GM18951 (cell line): ENCODE measurements around the gene ARL15.
"Not testable (repeated sequence)": the region's sequence is repeated elsewhere in the genome, so short reads cannot be mapped to it uniquely, and the experiment has no call there.

ENCODE experiments used
- POLR2A ChIP-seq: IDR thresholded peaks from 4 replicates; pipeline ENCODE4 v1.6.1; 2011; ENCODE audit warnings: mild to moderate bottlenecking; ENCODE audit not compliant: insufficient read length, insufficient read depth; ENCODE audit errors: extremely low read depth
- in situ Hi-C: fragments of 300-500 bp; cut with MboI; formaldehyde crosslinking; loops from one replicate; pipeline ENCODE4 v1.12.0; 2022; ENCODE audit warnings: low sequenced_read_pairs, mixed read lengths, inconsistent platforms; ENCODE audit not compliant: unreplicated experiment

ARL15 gene

DNA sequence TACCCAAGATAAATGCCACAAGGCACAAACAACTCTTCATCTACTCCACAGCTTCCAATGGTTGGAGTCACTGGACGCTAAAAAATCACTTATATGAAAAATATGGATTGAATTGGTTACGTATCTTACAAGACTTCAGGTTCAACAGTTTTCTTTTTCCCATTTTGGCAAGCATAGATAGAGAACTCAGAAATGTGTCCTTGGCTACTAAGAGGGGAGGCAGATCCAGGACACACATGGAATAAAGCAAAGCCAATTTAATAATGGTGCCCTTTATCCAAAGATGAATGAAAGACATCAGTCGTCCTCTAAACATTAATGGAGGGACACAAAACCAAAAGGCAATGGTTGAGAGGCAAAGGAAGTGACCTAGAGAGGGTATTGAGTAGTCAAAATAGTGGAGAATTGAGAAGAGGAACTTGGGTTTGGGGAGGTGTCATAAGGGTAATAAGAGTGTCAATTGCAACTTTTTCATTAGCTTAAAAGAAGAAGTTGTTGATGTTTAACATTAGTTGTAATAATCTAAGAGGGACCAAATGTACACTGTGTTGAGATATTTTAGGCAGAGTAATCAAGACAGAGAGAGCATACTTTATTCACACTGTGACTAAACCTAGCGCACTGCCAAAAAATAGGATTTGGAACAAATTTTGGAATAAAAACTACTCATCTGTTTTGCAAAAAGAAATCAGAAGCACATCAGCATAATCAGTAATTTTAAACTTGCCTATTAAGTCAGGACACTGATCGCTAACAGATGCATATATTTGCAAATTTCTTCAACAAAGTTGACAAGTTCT, 308.2 kb downstream of the ARL15 start:
- TF ChIP-seq POLR2A, result no peak
- in situ Hi-C loops, result no loop called here

DNA sequence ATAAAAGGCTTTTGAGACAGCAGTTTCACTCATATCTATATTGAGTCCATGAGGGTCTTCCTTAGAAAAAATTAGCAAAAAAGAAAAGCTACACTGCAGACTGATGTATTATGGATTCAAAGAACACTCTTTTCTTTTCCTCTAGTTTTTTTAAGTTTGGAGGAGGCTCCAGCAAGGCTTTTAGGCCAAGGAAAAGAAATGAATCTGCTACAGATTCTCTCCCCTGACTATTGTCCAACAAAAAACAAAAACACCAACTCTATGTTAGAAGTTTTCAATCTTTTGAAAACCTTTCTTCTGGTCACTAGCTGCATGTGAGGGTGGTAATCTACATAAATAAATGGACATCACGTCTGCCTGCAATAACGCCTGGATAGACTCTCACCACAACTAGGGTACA, 310.4 kb downstream of the ARL15 start:
- in situ Hi-C loops, result no loop called here
- TF ChIP-seq POLR2A, result no peak

DNA sequence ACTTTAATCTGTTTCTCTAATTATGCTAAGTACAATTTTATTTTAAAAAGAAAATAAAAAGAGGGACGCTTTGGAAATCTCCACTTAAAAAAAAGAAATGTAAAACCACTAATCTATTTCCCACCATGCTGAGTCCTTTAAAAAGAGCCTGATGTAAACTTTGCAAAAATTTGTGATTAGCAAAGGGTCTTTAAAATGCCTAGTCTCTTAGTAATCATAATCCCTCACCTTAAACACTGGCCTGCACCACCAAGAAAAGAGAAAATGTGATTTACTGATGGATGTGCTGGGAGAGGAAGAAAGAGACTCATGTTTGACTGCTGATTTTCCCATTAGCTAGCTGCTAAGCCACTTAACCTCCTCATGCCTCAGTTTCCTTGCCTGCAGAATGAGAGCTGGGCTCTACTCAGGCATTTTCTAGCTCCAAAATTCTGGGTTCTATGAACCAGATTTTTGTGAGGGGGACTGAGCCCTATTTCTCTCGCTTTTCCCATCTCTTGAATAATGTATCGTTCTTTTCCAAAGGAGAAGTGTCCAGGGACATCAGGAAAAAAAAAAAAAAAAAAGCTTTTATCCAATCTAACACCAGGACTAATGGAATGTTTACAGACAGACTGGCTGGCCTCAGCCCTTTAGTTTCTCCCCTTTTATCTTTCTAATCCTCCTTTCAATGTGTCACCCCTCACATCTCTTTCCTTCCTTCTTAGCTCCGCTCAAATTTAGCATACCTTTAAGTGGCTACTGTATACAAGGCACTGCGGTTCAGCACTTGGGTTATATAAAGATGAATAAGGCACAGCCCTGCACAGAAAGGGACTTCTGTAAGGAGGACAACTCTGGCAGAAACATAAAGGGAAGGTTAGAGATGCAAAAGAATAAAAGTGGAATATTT, 312.4 kb downstream of the ARL15 start:
- TF ChIP-seq POLR2A, result no peak
- in situ Hi-C loops, result no loop called here

DNA sequence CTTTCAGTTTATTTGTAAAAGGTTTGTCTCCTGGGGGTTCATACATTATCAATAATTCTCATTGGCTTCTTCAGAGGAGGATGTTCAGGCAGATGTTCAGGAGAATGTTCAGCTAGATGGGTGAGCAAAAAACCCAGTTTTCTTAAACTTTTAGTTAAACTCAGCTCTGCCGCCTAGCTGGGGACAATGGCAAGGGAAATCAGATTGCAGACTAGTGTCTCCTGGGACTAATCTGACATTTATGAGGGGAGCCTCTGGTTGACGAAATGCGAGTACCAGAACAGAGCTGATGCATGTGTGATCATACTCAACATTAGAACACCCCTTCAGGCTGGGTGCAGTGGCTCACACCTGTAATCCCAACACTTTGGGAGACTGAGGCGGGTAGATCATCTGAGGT, 314.4 kb downstream of the ARL15 start:
- TF ChIP-seq POLR2A, result no peak
- in situ Hi-C loops, result no loop called here

DNA sequence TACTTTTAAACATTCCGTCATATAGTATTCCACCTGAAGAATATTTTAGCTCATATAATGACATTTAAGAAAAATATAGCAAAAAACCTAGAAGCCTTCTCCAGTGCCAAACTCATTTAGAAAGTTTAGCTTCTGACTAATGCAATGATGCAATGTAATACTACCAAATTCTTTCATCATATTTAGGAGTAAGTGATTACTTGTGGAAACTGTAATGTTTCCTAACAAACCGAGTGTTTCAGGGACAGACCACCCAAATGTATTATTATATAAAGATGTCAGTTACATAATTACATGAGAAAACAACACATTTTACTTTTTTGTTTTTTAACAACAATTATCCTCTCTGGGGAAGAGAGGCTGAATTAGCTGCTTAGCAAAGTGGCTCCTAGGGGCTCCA, 316.2 kb downstream of the ARL15 start:
- in situ Hi-C loops, result no loop called here
- TF ChIP-seq POLR2A, result no peak

DNA sequence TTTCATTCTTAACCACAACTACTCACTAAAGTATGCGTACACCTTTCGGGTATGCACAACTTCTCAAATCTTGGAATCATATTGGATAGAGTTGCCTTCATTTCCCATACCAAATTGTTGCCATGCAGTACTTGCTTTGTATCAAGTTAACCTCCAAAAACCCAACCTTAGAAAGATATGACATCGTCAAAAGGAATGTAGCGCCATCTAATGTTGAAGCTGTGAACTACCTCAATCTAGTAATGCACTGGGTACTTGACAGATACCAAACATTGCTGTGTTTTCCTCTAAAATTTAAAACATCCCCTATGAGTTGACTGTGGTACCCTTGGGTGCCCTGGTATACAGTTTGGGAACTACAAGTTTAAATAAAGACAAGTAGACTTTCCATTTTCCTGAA, 318.4 kb downstream of the ARL15 start:
- in situ Hi-C loops, result no loop called here
- no peak for TF ChIP-seq POLR2A

DNA sequence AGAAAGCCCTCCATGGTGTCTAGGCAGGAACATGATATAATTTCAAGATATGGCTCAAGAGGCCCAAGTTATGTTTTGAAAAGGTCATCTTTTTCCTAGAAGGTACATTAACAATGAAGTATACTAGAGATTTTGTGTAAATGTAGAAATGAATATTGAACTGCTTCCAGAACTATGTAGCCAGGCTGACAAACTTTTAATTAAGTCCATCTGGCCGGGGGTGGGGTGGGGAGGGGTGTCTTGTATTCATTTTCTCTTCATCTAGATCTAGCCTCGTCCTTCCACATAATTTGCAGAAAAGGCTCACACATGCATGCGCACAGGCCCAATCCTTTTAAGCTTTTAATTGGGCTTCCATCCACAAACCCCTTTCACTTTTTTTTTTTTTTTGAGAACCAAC, 323.3 kb downstream of the ARL15 start:
- no peak for TF ChIP-seq POLR2A
- in situ Hi-C loops, result no loop called here

DNA sequence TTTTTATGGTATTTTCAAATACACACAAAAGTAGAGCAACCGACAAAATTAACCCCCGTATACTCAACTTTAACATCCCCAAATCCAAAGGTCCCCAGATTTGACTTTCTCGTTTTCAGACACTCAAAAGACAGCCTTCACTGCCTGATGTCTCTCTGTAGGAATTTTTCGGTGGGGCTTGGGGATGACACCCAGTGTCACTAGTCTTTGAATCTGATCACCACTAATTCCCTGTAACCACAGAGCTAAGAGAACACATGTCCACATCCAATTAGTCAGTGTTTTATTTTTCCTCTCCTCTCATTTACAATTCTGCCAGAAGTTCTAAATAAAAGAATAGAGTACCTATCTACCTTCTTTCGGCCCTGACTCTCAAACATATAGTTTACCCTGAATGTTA, 324.6 kb downstream of the ARL15 start:
- in situ Hi-C loops, result no loop called here
- TF ChIP-seq POLR2A, result no peak

DNA sequence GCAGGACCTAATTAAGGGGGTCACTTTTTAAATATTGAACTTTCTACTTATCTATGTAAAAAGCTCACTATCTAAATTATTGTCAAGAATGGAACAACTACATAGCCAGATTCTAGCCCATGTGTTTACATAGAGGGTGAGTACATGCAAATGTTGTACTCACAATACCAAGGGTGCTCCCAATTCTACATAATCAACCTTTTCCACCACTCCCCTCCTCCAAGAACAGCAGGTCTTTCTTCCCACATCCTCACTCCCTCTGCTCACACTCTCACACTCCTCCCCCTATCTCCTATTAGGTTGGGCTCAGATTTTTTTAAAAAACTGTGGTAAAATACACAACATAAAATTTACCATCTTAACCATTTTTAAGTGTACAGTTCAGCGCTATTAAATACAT, 325.4 kb downstream of the ARL15 start:
- TF ChIP-seq POLR2A, result no peak
- in situ Hi-C loops, result no loop called here

DNA sequence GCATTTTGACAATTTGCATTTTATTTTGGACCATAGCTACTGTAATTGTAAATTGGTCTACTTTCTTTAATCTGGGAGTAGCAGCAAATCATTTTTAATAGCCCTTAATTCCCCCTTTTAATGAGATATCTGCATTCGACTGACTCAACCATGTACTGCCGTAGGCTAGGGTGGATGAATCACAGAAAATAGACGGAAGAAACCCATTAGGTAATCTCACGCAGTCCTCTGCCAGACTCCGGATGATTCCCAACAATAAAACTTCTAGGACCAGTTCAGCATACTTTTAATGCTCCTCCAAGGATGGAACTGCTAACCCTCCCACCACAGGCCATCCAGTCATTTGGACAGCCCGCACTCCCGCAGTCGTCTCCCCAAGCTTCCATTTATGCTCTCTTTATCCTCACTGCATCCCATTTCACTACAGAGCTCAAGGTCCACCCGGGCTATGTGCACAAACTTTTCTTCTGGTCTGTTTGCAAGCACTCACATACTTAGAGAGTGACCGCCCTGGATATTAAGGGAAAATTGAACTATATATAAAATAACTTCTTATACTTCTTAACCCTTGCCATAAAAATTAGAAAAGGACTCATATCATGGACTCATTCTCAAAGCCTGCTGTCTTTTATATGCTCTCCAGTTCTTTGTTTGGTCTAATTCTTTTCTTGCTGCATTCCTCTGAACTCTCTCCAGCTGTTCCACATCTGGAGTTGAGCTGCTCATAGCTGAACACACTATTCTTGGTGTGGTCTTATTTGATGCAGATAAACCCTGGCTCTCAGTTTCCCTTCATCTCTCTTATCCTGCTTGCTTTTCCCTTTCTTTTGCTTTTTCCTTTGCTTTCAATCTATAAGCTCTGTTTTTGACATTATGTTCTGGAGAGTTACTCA, 326.6 kb downstream of the ARL15 start:
- no peak for TF ChIP-seq POLR2A
- in situ Hi-C loops, result no loop called here

DNA sequence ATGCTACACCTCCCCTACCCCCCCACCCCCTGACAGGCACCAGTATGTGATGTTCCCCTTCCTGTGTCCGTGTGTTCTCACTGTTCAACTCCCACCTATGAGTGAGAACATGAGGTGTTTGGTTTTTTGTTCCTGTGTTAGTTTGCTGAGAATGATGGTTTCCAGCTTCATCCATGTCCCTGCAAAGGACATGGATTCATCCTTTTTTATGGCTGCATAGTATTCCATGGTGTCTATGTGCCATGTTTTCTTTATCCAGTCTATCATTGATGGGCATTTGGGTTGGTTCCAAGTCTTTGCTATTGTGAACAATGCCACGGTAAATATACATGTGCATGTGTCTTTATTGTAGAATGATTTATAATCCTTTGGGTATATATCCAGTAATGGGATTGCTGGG, 328.1 kb downstream of the ARL15 start:
- in situ Hi-C loops, result not testable (repeated sequence)

DNA sequence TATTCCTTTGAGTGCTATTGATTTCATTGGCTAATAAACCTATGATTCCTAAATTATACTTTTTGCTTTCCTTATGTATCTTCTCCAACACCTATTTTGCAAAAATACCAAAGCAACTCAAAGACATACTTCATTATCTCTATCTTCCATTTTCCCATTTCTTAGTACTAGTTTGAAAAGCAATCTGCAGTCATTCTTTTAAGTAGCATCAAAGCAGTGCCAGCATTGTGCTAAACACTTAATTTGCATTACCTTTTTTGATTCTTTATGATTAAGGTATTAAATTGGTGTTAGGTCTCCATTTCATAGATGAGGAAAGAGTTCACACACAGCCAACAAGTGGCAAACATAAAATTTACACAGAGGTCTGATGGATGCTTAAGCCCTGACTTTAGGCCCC, 330.3 kb downstream of the ARL15 start:
- in situ Hi-C loops, result no loop called here
- no peak for TF ChIP-seq POLR2A

DNA sequence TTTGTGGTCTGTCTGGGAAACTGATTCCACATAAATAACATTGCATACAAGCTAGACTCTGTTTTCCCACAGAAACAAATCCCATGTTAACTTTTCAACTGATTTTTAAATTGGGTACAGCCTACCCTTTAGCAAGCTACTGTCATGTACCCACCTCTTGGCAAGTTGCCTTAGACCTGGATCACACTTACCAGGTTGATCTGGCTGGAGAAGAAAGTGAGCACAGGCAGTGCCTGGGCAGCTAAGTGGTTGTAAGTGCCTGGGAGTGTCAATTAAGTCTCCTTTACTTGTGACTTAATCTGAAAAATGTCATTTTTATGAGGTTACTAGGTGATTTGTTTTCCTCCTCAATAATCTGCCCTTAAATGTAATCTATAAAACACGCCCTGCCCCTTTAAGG, 336.4 kb downstream of the ARL15 start:
- in situ Hi-C loops, result no loop called here
- TF ChIP-seq POLR2A, result no peak
